ENCODE measurements around the gene SEPTIN5. TPM values are rescaled to one million over a fixed set of nuclear protein-coding genes. Genes with fewer than 3 reads are reported as not detected.

SEPTIN5 gene
- total RNA-seq, 1 donor from 2014 or later = 103 TPM

DNA sequence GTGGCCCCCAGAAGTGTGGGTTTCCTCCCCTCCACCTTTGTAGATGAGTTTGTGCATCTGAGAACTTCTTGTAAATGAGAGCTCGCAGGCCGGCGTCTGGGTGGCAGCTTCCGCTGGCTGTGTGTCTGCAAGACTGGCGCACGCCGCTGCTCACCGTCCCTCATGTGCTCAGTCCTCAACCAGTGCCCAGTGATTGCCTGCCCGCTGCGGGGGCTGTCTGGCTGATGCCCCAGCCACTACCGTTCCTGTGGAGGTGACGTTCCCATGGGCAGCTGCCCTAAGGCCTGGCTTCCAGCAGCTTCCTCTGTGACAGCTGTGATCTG, 55.1 kb downstream of the SEPTIN5 start:
- peaks cover 9% of the 10 kb centered on the region for H3K36me3 Mint-ChIP-seq (ENCODE audit: unreplicated experiment)
- TF ChIP-seq, protein P1, sequence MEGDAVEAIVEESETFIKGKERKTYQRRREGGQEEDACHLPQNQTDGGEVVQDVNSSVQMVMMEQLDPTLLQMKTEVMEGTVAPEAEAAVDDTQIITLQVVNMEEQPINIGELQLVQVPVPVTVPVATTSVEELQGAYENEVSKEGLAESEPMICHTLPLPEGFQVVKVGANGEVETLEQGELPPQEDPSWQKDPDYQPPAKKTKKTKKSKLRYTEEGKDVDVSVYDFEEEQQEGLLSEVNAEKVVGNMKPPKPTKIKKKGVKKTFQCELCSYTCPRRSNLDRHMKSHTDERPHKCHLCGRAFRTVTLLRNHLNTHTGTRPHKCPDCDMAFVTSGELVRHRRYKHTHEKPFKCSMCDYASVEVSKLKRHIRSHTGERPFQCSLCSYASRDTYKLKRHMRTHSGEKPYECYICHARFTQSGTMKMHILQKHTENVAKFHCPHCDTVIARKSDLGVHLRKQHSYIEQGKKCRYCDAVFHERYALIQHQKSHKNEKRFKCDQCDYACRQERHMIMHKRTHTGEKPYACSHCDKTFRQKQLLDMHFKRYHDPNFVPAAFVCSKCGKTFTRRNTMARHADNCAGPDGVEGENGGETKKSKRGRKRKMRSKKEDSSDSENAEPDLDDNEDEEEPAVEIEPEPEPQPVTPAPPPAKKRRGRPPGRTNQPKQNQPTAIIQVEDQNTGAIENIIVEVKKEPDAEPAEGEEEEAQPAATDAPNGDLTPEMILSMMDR (IDR thresholded peaks at IDR 0.05) = no peak
- H3K27me3 Mint-ChIP-seq (ENCODE audit: unreplicated experiment) = peaks cover 4% of the 10 kb centered on the region
- no peak overlapping the region for H3K4me3 Mint-ChIP-seq (ENCODE audit: unreplicated experiment)
- no peak for DNase-seq (ENCODE audit: extremely low spot score, unreplicated experiment)
- H3K27ac Mint-ChIP-seq (ENCODE audit: unreplicated experiment) = no peak overlapping the region
- no peaks in the 10 kb centered on the region for H3K9me3 Mint-ChIP-seq (ENCODE audit: unreplicated experiment)
- peaks cover 2% of the 10 kb centered on the region for H3K4me1 Mint-ChIP-seq (ENCODE audit: unreplicated experiment)

DNA sequence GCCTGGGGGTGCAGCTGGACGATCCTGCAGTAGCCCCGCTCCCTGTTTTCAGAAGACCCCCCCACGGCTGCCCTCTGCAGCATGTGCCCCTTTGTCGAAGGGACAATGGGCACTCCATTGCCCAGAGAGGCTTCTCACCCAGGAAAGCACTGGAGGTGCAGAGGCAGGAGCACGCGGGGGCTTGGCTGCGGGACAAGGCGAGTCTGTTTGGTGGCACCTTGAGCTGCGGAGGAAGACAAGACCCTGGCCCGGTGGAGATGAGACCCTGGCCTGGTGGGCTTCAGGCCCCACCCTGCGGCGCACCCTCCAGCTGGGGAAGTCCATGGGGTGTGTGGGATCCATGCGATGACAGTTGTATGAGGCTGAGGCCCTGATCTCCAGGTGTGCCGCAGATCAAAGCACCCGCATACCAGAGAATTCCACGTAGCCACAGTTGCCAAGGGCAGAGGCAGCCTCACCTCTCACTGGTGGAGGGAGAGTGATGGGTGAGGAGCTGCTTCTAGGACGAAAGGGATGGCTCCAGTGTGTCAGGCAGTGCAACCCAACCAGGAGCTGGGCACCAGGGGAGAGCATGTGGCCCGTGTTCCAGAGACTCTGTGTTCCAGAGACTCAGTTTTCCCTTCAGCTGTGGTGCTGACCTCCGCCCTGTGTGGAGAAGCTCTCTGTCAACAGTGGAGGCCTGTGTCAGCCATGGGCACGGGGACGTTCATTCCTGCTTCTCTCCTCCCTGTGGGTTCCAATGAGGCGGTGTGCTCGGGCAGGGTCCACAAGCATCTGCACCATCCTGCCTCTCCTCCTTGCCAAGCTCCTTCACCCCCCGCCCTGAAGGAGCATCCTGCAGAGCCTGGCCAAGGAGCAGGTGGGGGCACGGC, 56.3 kb downstream of the SEPTIN5 start:
- Mint-ChIP-seq H3K4me1 (ENCODE audit: unreplicated experiment) (no peaks in the 10 kb centered on the region), H3K36me3 (ENCODE audit: unreplicated experiment) (peaks cover 4% of the 10 kb centered on the region)

DNA sequence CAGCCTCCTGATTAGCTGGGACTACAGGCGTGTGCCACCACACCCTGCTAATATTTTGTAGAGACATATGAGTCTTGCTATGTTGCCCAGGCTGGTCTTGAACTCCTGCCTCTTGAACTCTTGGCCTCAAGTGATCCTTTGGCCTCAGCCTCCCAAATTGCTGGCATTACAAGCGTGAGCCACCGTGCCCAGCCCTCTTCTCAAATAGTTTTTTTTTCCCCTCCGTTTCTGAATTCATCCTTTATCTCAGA, 58.0 kb downstream of the SEPTIN5 start:
- Mint-ChIP-seq H3K4me3 (ENCODE audit: unreplicated experiment) (no peak overlapping the region), H3K27ac (ENCODE audit: unreplicated experiment) (no peak overlapping the region), H3K36me3 (ENCODE audit: unreplicated experiment) (peaks cover 4% of the 10 kb centered on the region), H3K27me3 (ENCODE audit: unreplicated experiment) (peaks cover 4% of the 10 kb centered on the region), H3K9me3 (ENCODE audit: unreplicated experiment) (no peaks in the 10 kb centered on the region), H3K4me1 (ENCODE audit: unreplicated experiment) (no peaks in the 10 kb centered on the region)
- no peak for DNase-seq (ENCODE audit: extremely low spot score, unreplicated experiment)
- TF ChIP-seq, protein P1 (IDR thresholded peaks at IDR 0.05) = no peak

More for the DNA sequence above, 56.3 kb downstream of the SEPTIN5 start:
- TF ChIP-seq, protein P1 (IDR thresholded peaks at IDR 0.05) = no peak
- Mint-ChIP-seq H3K4me3 (ENCODE audit: unreplicated experiment) (no peak overlapping the region), H3K27me3 (ENCODE audit: unreplicated experiment) (peaks cover 4% of the 10 kb centered on the region), H3K9me3 (ENCODE audit: unreplicated experiment) (no peaks in the 10 kb centered on the region), H3K27ac (ENCODE audit: unreplicated experiment) (no peak overlapping the region)
- DNase-seq (ENCODE audit: extremely low spot score, unreplicated experiment) = no peak

Other genes starting within 250 kb of the SEPTIN5 start
- gene UFD1, start 235.3 kb upstream of the SEPTIN5 start, total RNA-seq = 72.5 and 74.9 TPM in 2 replicates
- 3.0 and 3.7 TPM in 2 replicates for gene CDC45, start 234.6 kb upstream of the SEPTIN5 start, total RNA-seq
- not detected in 2 replicates for gene CLDN5, start 190.1 kb upstream of the SEPTIN5 start, total RNA-seq
- gene GP1BB, start 9.0 kb downstream of the SEPTIN5 start, total RNA-seq = 28.6 and 34.1 TPM in 2 replicates
- 22.5 and 24.2 TPM in 2 replicates for gene TBX1, start 46.3 kb downstream of the SEPTIN5 start, total RNA-seq
- 6.0 and 6.1 TPM in 2 replicates for gene GNB1L, start 140.4 kb downstream of the SEPTIN5 start, total RNA-seq
- gene RTL10, start 140.4 kb downstream of the SEPTIN5 start, total RNA-seq = 28.5 and 30.4 TPM in 2 replicates
- gene COMT, start 227.3 kb downstream of the SEPTIN5 start, total RNA-seq = 92.1 and 94.1 TPM in 2 replicates
- 12.6 and 13.1 TPM in 2 replicates for gene TXNRD2, start 227.3 kb downstream of the SEPTIN5 start, total RNA-seq